ENCODE data around the gene FGD5.

Gene FGD5

GRCh38 chr3:14832975-14833722, 14.4 kb downstream of the FGD5 start:
- no peak for DNase-seq

DNA sequence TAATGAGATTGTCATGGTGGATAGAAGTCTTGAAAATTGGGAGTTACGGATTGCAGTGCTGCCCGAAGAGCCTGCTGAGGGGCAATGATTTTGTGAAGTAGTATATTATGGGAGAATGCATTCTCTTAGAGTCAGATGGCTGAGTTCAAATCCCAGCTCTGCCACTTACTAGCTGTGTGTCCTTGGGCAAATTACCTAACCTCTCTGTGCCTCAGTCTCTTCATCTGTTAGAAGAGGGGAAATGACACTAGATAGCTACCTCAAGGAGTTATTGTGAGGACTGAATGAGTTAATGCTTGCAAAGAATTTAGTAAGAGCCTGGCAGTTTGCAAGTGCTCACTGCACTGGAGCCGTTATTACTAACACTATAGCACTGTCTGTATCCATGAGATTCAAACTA, 15.4 kb downstream of the FGD5 start:
- no peak for DNase-seq

- DNase-seq, result no peak
Observed at GRCh38 chr3:14834807-14835466, 16.2 kb downstream of the FGD5 start.

GRCh38 chr3:14836049-14836468, 17.3 kb downstream of the FGD5 start:
- no peak for DNase-seq

- no peak for DNase-seq
Observed at GRCh38 chr3:14837186-14837877, 18.6 kb downstream of the FGD5 start.

DNA sequence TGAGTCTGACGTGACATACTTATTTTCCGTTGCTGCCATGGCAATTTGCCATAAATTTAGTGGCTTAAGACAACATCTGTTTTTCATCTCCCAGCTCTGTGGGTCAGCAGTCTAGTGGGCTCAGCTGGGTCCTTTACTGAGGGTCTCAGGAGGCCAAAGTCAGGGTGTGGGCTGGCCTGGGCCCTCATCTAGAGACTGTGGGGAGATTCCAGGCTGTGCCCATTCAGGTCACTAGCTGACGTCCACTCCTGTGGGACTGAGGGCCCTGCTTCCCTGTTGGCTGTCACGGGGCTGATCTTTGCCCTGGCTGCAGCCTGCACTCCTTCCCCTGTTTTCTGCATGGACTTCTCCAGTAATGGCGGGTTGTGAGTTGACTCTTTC, 19.1 kb downstream of the FGD5 start:
- no peak for DNase-seq

DNA sequence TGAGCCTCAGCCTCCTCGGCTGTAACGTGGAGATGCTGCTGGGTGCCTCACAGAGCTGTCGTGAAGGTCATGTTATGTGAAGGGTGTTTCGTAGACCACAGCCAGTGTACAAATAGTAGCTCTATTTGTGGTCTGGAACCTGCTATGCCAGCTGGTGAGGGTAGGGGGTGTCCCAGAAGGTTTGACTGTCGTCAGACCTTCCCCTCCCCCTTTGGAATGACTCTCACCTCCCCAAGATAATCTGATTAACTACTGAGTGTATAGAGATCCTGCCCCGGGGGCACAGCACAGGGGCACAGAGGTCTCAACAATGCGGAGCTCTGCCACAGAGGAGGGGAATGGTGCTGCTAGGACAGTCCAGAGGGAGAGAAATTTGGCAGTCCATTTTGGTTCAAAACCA, 20.5 kb downstream of the FGD5 start:
- DNase-seq, result no peak

- no peak for DNase-seq
Observed at GRCh38 chr3:14841836-14842235, 23.1 kb downstream of the FGD5 start.

GRCh38 chr3:14842277-14842676, 23.5 kb downstream of the FGD5 start:
- no peak for DNase-seq

- no peak for DNase-seq
Observed at GRCh38 chr3:14843321-14843720, 24.6 kb downstream of the FGD5 start.

- no peak for DNase-seq
Observed at GRCh38 chr3:14844386-14845170, 25.8 kb downstream of the FGD5 start.

DNA sequence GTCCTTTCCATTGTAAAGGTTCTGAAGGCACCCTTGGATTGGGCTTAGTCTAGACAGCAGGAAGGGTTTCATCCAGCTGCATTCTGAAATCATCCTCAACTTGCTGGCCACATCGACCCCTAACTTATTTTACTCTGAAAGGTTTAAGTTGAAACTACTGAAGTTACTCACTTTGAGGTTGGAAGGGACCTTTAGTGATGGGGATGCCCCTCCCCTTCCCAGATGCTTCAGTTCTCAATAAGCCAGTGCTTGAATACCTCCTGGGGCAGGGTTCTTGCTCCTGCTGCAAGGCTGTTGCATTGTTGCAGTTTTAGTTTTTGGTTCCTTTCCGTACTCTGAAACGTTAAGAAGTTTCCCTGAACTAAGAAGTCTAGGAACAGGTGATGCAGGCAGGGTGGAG, 26.4 kb downstream of the FGD5 start:
- no peak for DNase-seq

- no peak for DNase-seq
Observed at GRCh38 chr3:14845826-14846225, 27.1 kb downstream of the FGD5 start.

DNA sequence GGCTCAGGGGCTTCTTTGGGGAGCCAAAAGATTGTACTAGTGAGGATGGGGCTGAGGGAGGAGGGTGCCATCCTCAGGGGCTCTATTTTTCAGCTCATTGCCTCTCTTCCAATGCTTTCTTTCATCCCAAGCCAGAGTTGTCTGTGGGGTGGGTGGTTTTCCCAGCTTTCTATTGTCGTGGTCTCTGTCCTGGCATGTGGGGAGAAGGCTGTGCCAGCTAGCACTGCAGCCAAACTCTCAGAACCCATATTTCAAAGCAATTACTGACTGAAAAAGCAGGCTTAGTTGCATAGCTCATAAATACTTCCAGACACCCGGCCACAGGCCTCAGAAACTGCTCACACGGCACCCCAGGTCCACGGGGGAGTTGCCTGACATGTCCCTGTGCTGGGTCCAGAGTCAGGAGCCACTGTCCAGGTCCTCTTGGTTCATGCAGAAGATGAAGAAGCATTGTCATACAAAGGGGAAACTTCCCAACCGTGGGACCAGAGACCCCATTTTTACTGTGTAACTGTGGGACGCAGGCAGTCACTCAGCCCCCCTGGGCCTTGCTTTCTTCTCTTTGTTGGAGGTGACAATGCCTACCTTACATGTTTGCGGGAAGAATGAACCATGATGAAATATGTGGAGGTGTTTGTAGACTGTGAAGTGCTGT, 27.6 kb downstream of the FGD5 start:
- DNase-seq, result no peak

DNA sequence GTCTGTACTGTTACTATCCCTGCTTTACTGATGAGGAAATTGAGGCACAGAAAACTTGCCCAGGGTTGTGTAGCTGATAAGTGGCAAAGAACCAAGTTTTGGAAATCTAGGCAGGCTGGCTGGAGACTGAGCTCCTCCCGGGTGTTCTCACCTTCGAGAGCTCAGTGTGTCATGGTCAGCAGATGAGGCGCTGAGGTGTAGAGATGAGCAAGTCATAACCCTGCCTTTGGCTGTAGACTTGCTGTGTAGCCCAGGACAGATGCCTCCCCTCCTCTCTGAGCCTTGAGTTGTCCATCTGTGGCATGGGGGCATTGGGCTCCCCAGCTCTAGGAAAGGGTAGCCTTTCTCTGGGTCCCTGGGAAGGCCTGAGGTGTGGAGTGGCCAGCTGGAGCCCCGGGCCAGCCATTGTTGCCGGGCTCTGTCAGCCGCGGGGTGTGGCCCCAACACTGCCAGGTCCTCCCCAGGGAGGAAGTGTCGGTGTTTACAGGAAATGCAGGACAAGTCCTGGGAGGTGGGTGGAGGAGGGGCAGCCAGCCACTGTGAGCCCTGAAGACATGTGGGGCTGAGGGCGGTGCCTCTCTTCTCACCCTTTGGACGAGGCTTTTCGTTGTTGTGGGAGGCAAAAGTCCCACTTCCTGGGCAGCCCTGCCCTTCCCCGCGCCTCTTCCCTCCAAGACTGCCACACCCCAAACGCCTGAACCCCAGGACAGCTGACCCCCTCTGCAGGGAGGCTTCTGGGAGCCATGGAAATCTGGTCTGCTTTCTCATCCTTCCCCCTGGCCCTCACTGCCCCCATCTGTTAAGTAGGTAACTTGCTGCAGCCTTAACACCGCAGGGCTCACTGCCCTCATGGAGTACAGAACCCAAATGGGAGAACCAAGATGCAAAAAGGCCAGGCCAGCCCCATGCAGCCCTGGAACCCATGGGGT, 29.1 kb downstream of the FGD5 start:
- DNase-seq, result no peak

DNA sequence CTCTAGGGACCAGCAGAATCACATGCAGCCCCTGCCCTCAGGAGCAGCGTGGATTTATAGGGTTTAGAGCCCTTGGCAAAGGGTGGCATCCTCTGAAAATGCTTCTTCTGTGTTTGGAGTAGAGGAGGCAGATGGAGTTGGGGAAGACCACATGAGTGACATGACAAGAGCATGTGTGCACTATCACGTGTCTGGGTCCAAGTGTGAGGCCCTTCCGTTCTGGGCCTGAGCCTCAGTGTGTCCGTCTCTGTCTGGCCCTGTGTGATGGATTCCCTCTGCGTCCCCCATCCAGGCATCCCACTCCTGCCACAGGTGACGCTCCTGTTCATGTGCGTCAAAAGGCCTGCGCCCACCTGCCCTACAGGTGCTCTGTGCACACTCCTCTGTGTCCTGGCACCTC, 30.1 kb downstream of the FGD5 start:
- no peak for DNase-seq

GRCh38 chr3:14849638-14850230, 31.0 kb downstream of the FGD5 start:
- DNase-seq, result no peak

DNA sequence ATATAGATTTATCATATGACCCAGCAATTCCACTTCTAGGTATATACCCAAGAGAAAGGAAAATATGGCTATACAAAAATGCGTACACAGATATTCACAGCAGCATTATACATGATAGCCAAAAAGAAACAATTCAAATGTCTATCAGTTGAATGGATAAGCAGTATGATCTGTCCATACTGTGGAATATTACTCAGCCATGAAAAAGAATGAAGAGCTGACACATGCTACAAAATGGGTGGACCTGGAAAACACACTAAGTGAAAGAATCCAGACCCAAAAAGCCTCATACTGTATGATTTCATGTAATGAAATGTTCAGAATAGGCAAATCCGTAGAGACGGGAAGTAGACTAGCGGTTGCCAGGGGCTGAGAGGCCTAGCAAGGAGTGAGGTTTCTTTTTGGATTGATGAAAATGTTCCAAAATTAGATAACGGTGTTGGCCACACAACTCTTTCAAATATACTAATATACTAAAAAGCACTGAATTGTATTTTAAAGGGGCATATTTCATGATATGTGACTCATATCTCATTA, 33.4 kb downstream of the FGD5 start:
- DNase-seq, result no peak

- no peak for DNase-seq
Observed at GRCh38 chr3:14852717-14853116, 34.0 kb downstream of the FGD5 start.

- DNase-seq, result no peak
Observed at GRCh38 chr3:14853271-14853951, 34.6 kb downstream of the FGD5 start.

All from stimulated activated CD4-positive, alpha-beta T cell treated with anti-CD3 and anti-CD28 coated beads, Interleukin-12 subunit alpha, Interleukin-12 subunit beta, amount 100 ng/mL, for 4 hours (primary cell).